IMR-90 (cell line): ENCODE results near the gene FOXS1. TPM values are rescaled to one million over a fixed set of nuclear protein-coding genes. Genes with fewer than 3 reads are reported as not detected.

Source experiments
- ATAC-seq: fragments of 200-7000 bp; cut with Tn5 transposase; 2 replicates; pipeline ENCODE4 v1.9.1; 2020; ENCODE audit warnings: low read depth, mild to moderate bottlenecking, moderate library complexity
- BruUV-seq: library from RNA; stranded (reverse); fragments of 400-500 nt; replicated peaks from 2 replicates; lab custom pipeline; 2021; lab: Mats Ljungman, UMichigan
- CTCF ChIA-PET: fragments of 300-600 bp; formaldehyde crosslinking; extraction: SDS; loops from one replicate; lab custom pipeline; 2021; ENCODE audit warnings: antibody characterized with exemption; lab: Yijun Ruan, JAX
- POLR2A ChIA-PET: fragments of 300-600 bp; sonication (Branson Sonifier 250); formaldehyde crosslinking; loops from one replicate; lab custom pipeline; 2022; ENCODE audit warnings: antibody characterized with exemption; ENCODE audit not compliant: unreplicated experiment; lab: Charles Lee
- DNase-seq: peaks from one replicate; pipeline ENCODE4 v3.0.0; 2013
- H2AFZ ChIP-seq: replicated peaks from 2 replicates; pipeline ENCODE3; 2013; ENCODE audit warnings: low read length, mild to moderate bottlenecking; ENCODE audit not compliant: poor library complexity
- H2AK5ac ChIP-seq: 2 replicates; pipeline ENCODE4 v1.6.1; 2013; ENCODE audit warnings: low read depth, low read length, inconsistent platforms
- H2AK9ac ChIP-seq: replicated peaks from 2 replicates; pipeline ENCODE3; 2013; ENCODE audit warnings: mild to moderate bottlenecking, low read depth, low read length, moderate library complexity; ENCODE audit not compliant: poor library complexity
- H2BK120ac ChIP-seq: 2 replicates; pipeline ENCODE4 v1.6.1; 2013; ENCODE audit warnings: low read depth, low read length, inconsistent platforms
- H2BK15ac ChIP-seq: 3 replicates; pipeline ENCODE4 v1.6.1; 2013; ENCODE audit warnings: low read depth, low read length, inconsistent platforms
- H2BK20ac ChIP-seq: 2 replicates; pipeline ENCODE4 v1.6.1; 2013; ENCODE audit warnings: low read depth, mild to moderate bottlenecking, inconsistent platforms, low read length, moderate library complexity
- H2BK5ac ChIP-seq: 2 replicates; pipeline ENCODE4 v1.6.1; 2013; ENCODE audit warnings: mild to moderate bottlenecking, low read depth, low read length, inconsistent platforms; ENCODE audit not compliant: poor library complexity, severe bottlenecking
- H3K14ac ChIP-seq: replicated peaks from 2 replicates; pipeline ENCODE4 v1.6.1; 2013; ENCODE audit warnings: low read depth, low read length, inconsistent platforms
- H3K18ac ChIP-seq: 2 replicates; pipeline ENCODE4 v1.6.1; 2013; ENCODE audit warnings: low read depth, low read length, control low read depth
- H3K23ac ChIP-seq: 2 replicates; pipeline ENCODE4 v1.6.1; 2013; ENCODE audit warnings: low read depth, low read length, inconsistent platforms
- H3K27ac ChIP-seq: 2 replicates; pipeline ENCODE4 v1.5.1; 2013; ENCODE audit warnings: mild to moderate bottlenecking, control low read depth, low read length; ENCODE audit not compliant: insufficient read depth
- H3K27me3 ChIP-seq: 2 replicates; pipeline ENCODE4 v1.6.1; 2013; ENCODE audit warnings: low read length; ENCODE audit not compliant: control insufficient read depth, insufficient read depth
- H3K36me3 ChIP-seq: 2 replicates; pipeline ENCODE4 v1.6.1; 2013; ENCODE audit warnings: low read length, mixed read lengths; ENCODE audit not compliant: control insufficient read depth, insufficient read depth
- H3K4ac ChIP-seq: 2 replicates; pipeline ENCODE4 v1.6.1; 2013; ENCODE audit warnings: low read depth, low read length, inconsistent platforms
- H3K4me1 ChIP-seq: 2 replicates; pipeline ENCODE4 v1.6.1; 2013; ENCODE audit warnings: low read length, mixed read lengths; ENCODE audit not compliant: control insufficient read depth, insufficient read depth
- H3K4me2 ChIP-seq: 2 replicates; pipeline ENCODE4 v1.6.1; 2013; ENCODE audit warnings: low read depth, mild to moderate bottlenecking, control low read depth, low read length, moderate library complexity
- H3K4me3 ChIP-seq: 2 replicates; pipeline ENCODE4 v1.5.1; 2013; ENCODE audit warnings: low read depth, mild to moderate bottlenecking, control low read depth, low read length, moderate library complexity; ENCODE audit not compliant: insufficient read depth
- H3K56ac ChIP-seq: 2 replicates; pipeline ENCODE4 v1.6.1; 2013; ENCODE audit warnings: low read length, inconsistent platforms; ENCODE audit not compliant: insufficient read depth; ENCODE audit errors: extremely low read depth
- H3K79me1 ChIP-seq, 2 experiments: 2 replicates each; pipeline ENCODE4 v1.6.1; 2013; ENCODE audit warnings: low read length in 2 of 2, inconsistent platforms in 1 of 2, low read depth in 1 of 2
- H3K9ac ChIP-seq: 2 replicates; pipeline ENCODE4 v1.6.1; 2013; ENCODE audit warnings: low read depth, low read length, control low read depth
- H3K9me1 ChIP-seq: 2 replicates; pipeline ENCODE4 v1.6.1; 2013; ENCODE audit warnings: low read length, inconsistent platforms; ENCODE audit not compliant: insufficient read depth
- H3K9me3 ChIP-seq: 2 replicates; pipeline ENCODE4 v1.6.1; 2013; ENCODE audit warnings: low read length; ENCODE audit not compliant: control insufficient read depth, insufficient read depth
- H4K20me1 ChIP-seq: 2 replicates; pipeline ENCODE4 v1.6.1; 2013; ENCODE audit warnings: low read length, inconsistent platforms; ENCODE audit not compliant: insufficient read depth
- H4K5ac ChIP-seq: 2 replicates; pipeline ENCODE4 v1.6.1; 2013; ENCODE audit warnings: mild to moderate bottlenecking, low read depth, low read length, control low read depth
- H4K8ac ChIP-seq, 2 experiments: 2 replicates each; pipeline ENCODE4 v1.6.1; 2013; ENCODE audit warnings: low read depth in 2 of 2, low read length in 2 of 2, control low read depth in 1 of 2, inconsistent platforms in 1 of 2
- H4K91ac ChIP-seq: 2 replicates; pipeline ENCODE4 v1.6.1; 2013; ENCODE audit warnings: low read depth, low read length, inconsistent platforms; ENCODE audit not compliant: insufficient read depth
- BHLHE40 ChIP-seq: fragments of 150-350 bp; IDR thresholded peaks from 2 replicates; pipeline ENCODE4 v1.6.1; 2016; ENCODE audit warnings: mild to moderate bottlenecking, low read depth, low read length
- CEBPB ChIP-seq: IDR thresholded peaks from 2 replicates; pipeline ENCODE4 v1.6.1; 2012; ENCODE audit warnings: low read depth, low read length, improper control_type of control experiment
- CHD1 ChIP-seq: IDR thresholded peaks from 2 replicates; pipeline ENCODE4 v1.6.1; 2012; ENCODE audit warnings: low read depth, low read length, improper control_type of control experiment
- CTCF ChIP-seq: conservative IDR thresholded peaks from 2 replicates; pipeline ENCODE4 v1.5.1; 2012; ENCODE audit warnings: mild to moderate bottlenecking, low read depth, low read length, improper control_type of control experiment
- ELK1 ChIP-seq: fragments of 150-350 bp; IDR thresholded peaks from 2 replicates; pipeline ENCODE4 v1.6.1; 2016; ENCODE audit warnings: low read depth, mild to moderate bottlenecking, low read length, moderate library complexity, borderline replicate concordance
- FOS ChIP-seq: fragments of 150-350 bp; IDR thresholded peaks from 2 replicates; pipeline ENCODE4 v1.6.1; 2016; ENCODE audit warnings: low read depth, low read length
- MAFK ChIP-seq: IDR thresholded peaks from 2 replicates; pipeline ENCODE4 v1.6.1; 2012; ENCODE audit warnings: low read depth, low read length, improper control_type of control experiment
- MAZ ChIP-seq: IDR thresholded peaks from 2 replicates; pipeline ENCODE4 v1.6.1; 2012; ENCODE audit warnings: low read depth, mild to moderate bottlenecking, low read length, improper control_type of control experiment, moderate library complexity, borderline replicate concordance
- MXI1 ChIP-seq: IDR thresholded peaks from 2 replicates; pipeline ENCODE4 v1.6.1; 2012; ENCODE audit warnings: low read depth, mild to moderate bottlenecking, low read length, moderate library complexity, borderline replicate concordance
- NFE2L2 ChIP-seq: fragments of 150-350 bp; IDR thresholded peaks from 2 replicates; pipeline ENCODE4 v1.6.1; 2016; ENCODE audit warnings: low read depth, mild to moderate bottlenecking, low read length
- RAD21 ChIP-seq: IDR thresholded peaks from 2 replicates; pipeline ENCODE4 v1.6.1; 2012; ENCODE audit warnings: low read length, improper control_type of control experiment
- RCOR1 ChIP-seq: IDR thresholded peaks from 2 replicates; pipeline ENCODE4 v1.6.1; 2012; ENCODE audit warnings: mild to moderate bottlenecking, low read length, improper control_type of control experiment; ENCODE audit not compliant: insufficient replicate concordance
- RFX5 ChIP-seq: IDR thresholded peaks from 2 replicates; pipeline ENCODE4 v1.8.0; 2012; ENCODE audit warnings: low read depth, mild to moderate bottlenecking, low read length, moderate library complexity
- SMC3 ChIP-seq: fragments of 150-350 bp; IDR thresholded peaks from 2 replicates; pipeline ENCODE4 v1.6.1; 2016; ENCODE audit warnings: low read depth, mild to moderate bottlenecking, antibody characterized with exemption, low read length, moderate library complexity
- WGBS, 2 experiments: methylation state at CpG; one replicate each; pipeline versions ENCODE4 v1.1.5 to v1.1.7; 2013; ENCODE audit warnings: missing lambda C conversion rate in 2 of 2; ENCODE audit not compliant: insufficient read length in 1 of 2; ENCODE audit errors: extremely low coverage in 2 of 2; 5-methylcytosine and 5-hydroxymethylcytosine counted together
- dilution Hi-C: fragments of 300-500 bp; cut with HindIII; formaldehyde crosslinking; loops from one replicate; pipeline ENCODE4 v1.14.3; 2018; ENCODE audit warnings: low sequenced_read_pairs; ENCODE audit not compliant: unreplicated experiment
- in situ Hi-C: fragments of 300-500 bp; cut with MboI; formaldehyde crosslinking; loops from 3 replicates; pipeline ENCODE4 v1.14.3; 2019; ENCODE audit warnings: low sequenced_read_pairs, inconsistent platforms, mixed read lengths
- intact Hi-C: fragments of 100-400 bp; cut with micrococcal nuclease; formaldehyde crosslinking; loops from 2 replicates; pipeline ENCODE4 v1.10.0; 2022
- polyA plus RNA-seq, 3 experiments: library from polyadenylated mRNA; depleted of rRNA; stranded (reverse); fragments of >200 nt; gene quantifications; 2 replicates each; pipeline ENCODE4 v1.2.3, GENCODE V29; 2012; ENCODE audit warnings: low replicate concordance in 1 of 3
- total RNA-seq: library from RNA; depleted of rRNA; stranded (reverse); fragments of >200 nt; gene quantifications from 2 replicates; pipeline ENCODE4 v1.2.3, GENCODE V29; 2012

FOXS1 gene
- total and polyA plus RNA-seq, 2 of the 4 experiments (the other 2 are of a cell fraction): not detected

DNA sequence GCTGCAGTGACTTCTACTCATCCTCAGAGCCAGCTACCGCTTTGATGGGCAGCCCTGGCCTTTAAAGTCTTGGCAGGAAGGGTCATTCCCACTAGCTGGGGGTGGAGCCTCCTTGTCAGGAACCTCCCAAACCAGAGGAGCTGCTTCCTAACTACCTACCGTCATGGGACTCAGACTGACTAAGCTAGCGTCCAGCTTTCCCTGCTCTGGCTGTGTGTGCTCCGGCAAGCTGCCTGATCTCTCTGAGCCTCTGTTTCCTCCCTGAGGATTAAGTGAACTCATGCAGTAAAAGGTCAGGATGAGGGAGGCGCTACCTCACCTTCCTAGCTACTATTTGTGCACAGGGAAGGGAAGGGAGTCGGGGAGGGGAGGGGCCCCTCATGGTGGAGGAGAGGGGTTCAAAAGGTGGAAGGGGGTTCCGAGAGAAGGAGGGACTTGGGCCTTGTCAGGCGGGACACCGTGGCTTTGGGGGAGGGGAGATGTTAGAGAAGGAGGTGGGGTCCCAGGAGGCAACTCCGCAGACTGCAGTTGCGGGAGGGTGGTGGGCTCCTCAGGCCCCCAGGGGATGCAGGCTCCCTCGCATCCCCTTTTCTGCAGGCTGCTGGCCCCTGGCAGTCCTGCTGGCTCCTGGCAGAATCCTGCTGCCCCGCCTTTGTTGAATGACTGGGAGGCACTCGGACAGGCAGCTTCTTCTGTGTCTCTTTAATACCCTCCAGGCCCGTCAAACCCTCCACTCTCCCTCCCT lies 15.2 kb upstream of the FOXS1 start:
- no peak overlapping the region for H4K8ac ChIP-seq
- intact Hi-C loops (no loop called here), in situ Hi-C loops (no loop called here), dilution Hi-C loops (no loop called here)
- no peak overlapping the region for H2BK15ac ChIP-seq
- no peak overlapping the region for H3K56ac ChIP-seq
- H2BK5ac ChIP-seq: no peak overlapping the region
- H4K5ac ChIP-seq: no peak overlapping the region
- no peak overlapping the region for H2BK120ac ChIP-seq
- peak overlapping the region; percentile 85 for H2AFZ ChIP-seq
- H2BK20ac ChIP-seq: no peak overlapping the region
- no peaks in the 10 kb centered on the region for H3K79me1 ChIP-seq
- H3K18ac ChIP-seq: no peak overlapping the region
- no peak overlapping the region for H3K4ac ChIP-seq
- no peak overlapping the region for H2AK5ac ChIP-seq
- no peak for DNase-seq
- peaks cover 2% of the 10 kb centered on the region; the same call in 1 of the 2 replicates for H3K4me1 ChIP-seq
- no peak overlapping the region for H2AK9ac ChIP-seq
- no peak overlapping the region for H3K14ac ChIP-seq
- peaks cover 84% of the 10 kb centered on the region for H3K27me3 ChIP-seq
- BruUV-seq: no TSS peak
- H4K91ac ChIP-seq: no peak overlapping the region
- ChIA-PET POLR2A (no interaction called here), CTCF (interaction anchor here (0.9 kb wide), 2 partner anchors 10 to 171 kb away, joined by 3 read pairs; no protein-coding TSS in a partner anchor)
- H3K9me3 ChIP-seq: no peaks in the 10 kb centered on the region
- H3K4me2 ChIP-seq: peak overlapping the region; percentile 78; the same call in 1 of the 2 replicates
- 0% methylated on average over 3 of the region's 15 CpGs; no CpG with 5 or more reads in 1 of the 2 experiments for WGBS, 2 experiments
- H3K9me1 ChIP-seq: no peaks in the 10 kb centered on the region; the same call in 1 of the 2 replicates
- no peak overlapping the region for H3K23ac ChIP-seq
- no peak overlapping the region for H3K27ac ChIP-seq
- no peak; the same call in 1 of the 2 replicates for ATAC-seq
- no peak overlapping the region for H3K4me3 ChIP-seq
- H3K36me3 ChIP-seq: no peaks in the 10 kb centered on the region
- no peak overlapping the region for H3K9ac ChIP-seq
- H4K20me1 ChIP-seq: no peaks in the 10 kb centered on the region
- TF ChIP-seq SMC3 (no peak), RCOR1 (no peak), FOS (no peak), ELK1 (no peak), CTCF (no peak), BHLHE40 (no peak), NFE2L2 (no peak), MXI1 (no peak), RFX5 (no peak), CHD1 (no peak), CEBPB (no peak), MAFK (no peak), MAZ (no peak), RAD21 (no peak)
